Fibroblast of pulmonary artery (primary cell): Measurements from ENCODE around the gene OGN.

ENCODE experiments used
- DNase-seq: peaks from one replicate; pipeline ENCODE4 v3.0.0-alpha.2; 2010; ENCODE audit warnings: low read depth
- H3K4me3 ChIP-seq: replicated peaks from 2 replicates; pipeline ENCODE4 v1.5.1; 2011; ENCODE audit warnings: low read depth, mild to moderate bottlenecking, control low read depth, low read length, moderate library complexity
- CTCF ChIP-seq: IDR thresholded peaks from 2 replicates; pipeline ENCODE4 v1.5.1; 2011; ENCODE audit warnings: mild to moderate bottlenecking, control low read depth, low read length, inconsistent platforms; ENCODE audit errors: missing control alignments

The OGN gene

GRCh38 chr9:92404042-92404836 is at the start of gene OGN:
Gene OGN, minus strand, starts transcription at chr9:92404578. Its CDS starts 1,171 bp downstream, at chr9:92403407.
- no peak for TF ChIP-seq CTCF
- DNase-seq, result peak; percentile 24
- no peak within 1 kb of the TSS for H3K4me3 ChIP-seq

- DNase-seq, result no peak
- H3K4me3 ChIP-seq, result no peak overlapping the region
- no peak for TF ChIP-seq CTCF
Observed at GRCh38 chr9:92446536-92446935, 42.2 kb upstream of the OGN start.

GRCh38 chr9:92444841-92445240 is 40.5 kb upstream of the OGN start:
- no peak overlapping the region for H3K4me3 ChIP-seq
- no peak for DNase-seq
- no peak for TF ChIP-seq CTCF

- H3K4me3 ChIP-seq, result no peak overlapping the region
- DNase-seq, result no peak
- TF ChIP-seq CTCF, result no peak
Observed at GRCh38 chr9:92440751-92441046, 36.3 kb upstream of the OGN start.

GRCh38 chr9:92439921-92440750 is 35.8 kb upstream of the OGN start:
- DNase-seq, result peak; percentile 65
- TF ChIP-seq CTCF, result no peak
- H3K4me3 ChIP-seq, result no peak overlapping the region

GRCh38 chr9:92438900-92439526 is 34.6 kb upstream of the OGN start:
- H3K4me3 ChIP-seq, result no peak overlapping the region
- TF ChIP-seq CTCF, result peak; percentile 22
- peak; percentile 62 for DNase-seq
